Measurements from ENCODE around the gene ATOX1.

DNA sequence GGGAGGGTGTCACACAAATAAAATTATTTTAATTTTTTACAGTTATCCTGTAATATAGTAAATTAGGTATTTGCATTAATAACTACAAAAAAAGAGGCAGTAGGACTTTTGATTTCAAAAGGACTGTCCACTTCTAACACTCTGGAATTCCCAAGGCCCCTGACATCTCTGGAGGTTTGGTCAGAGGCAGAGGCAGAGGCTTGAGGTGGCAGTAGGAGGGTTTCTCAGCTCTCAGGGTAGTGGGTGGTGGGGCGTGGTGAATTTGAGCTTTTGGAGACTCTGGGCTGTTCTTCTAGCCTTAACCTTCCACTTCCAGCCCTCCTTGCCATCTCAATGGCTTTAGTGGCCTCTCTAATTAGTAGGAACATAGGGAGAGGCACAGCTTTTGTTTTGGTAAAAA lies 22.8 kb downstream of the ATOX1 start:
- TF ChIP-seq POLR2A (IDR thresholded peaks at IDR 0.05), result no peak
- TF ChIP-seq, protein P1, sequence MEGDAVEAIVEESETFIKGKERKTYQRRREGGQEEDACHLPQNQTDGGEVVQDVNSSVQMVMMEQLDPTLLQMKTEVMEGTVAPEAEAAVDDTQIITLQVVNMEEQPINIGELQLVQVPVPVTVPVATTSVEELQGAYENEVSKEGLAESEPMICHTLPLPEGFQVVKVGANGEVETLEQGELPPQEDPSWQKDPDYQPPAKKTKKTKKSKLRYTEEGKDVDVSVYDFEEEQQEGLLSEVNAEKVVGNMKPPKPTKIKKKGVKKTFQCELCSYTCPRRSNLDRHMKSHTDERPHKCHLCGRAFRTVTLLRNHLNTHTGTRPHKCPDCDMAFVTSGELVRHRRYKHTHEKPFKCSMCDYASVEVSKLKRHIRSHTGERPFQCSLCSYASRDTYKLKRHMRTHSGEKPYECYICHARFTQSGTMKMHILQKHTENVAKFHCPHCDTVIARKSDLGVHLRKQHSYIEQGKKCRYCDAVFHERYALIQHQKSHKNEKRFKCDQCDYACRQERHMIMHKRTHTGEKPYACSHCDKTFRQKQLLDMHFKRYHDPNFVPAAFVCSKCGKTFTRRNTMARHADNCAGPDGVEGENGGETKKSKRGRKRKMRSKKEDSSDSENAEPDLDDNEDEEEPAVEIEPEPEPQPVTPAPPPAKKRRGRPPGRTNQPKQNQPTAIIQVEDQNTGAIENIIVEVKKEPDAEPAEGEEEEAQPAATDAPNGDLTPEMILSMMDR (IDR thresholded peaks at IDR 0.05), result no peak
